PFSK-1 (cell line): Measurements from ENCODE around the gene UXT.

Source experiments
- POLR2AphosphoS5 ChIP-seq: IDR thresholded peaks from 2 replicates; pipeline ENCODE4 v1.6.1; 2012; ENCODE audit warnings: low read depth, mild to moderate bottlenecking, control low read depth, low read length, moderate library complexity
- SIN3A ChIP-seq: IDR thresholded peaks from 2 replicates; pipeline ENCODE4 v1.6.1; 2012; ENCODE audit warnings: mild to moderate bottlenecking, low read length, moderate library complexity, borderline replicate concordance; ENCODE audit not compliant: insufficient read depth

- no peak for TF ChIP-seq POLR2AphosphoS5
- TF ChIP-seq SIN3A: no peak
Measured at GRCh38 chrX:47643926-47644325, 15.1 kb downstream of the UXT start.
